ENCODE measurements around the gene DNAJC6.
"Not testable (repeated sequence)": the region's sequence is repeated elsewhere in the genome, so short reads cannot be mapped to it uniquely, and the experiment has no call there.

The DNAJC6 gene

GRCh38 chr1:65278376-65279069 is 30.8 kb upstream of the DNAJC6 start:
- no peaks in the 10 kb centered on the region for H3K9me3 Mint-ChIP-seq
- ATAC-seq: no peak
- no peak overlapping the region for H3K4me3 Mint-ChIP-seq
- peaks cover 55% of the 10 kb centered on the region for H3K27me3 Mint-ChIP-seq
- H3K4me1 Mint-ChIP-seq: no peaks in the 10 kb centered on the region
- H3K27ac Mint-ChIP-seq: no peak overlapping the region
- no peaks in the 10 kb centered on the region for H3K36me3 Mint-ChIP-seq

- Mint-ChIP-seq H3K27me3 (peaks cover 62% of the 10 kb centered on the region), H3K27ac (no peak overlapping the region), H3K4me1 (no peaks in the 10 kb centered on the region), H3K36me3 (no peaks in the 10 kb centered on the region), H3K9me3 (no peaks in the 10 kb centered on the region), H3K4me3 (no peak overlapping the region)
- no peak for ATAC-seq
These were observed 30.1 kb upstream of the DNAJC6 start for GRCh38 chr1:65279070-65279779.

- Mint-ChIP-seq H3K4me1 (no peaks in the 10 kb centered on the region), H3K27ac (no peak overlapping the region), H3K36me3 (no peaks in the 10 kb centered on the region), H3K9me3 (no peaks in the 10 kb centered on the region), H3K4me3 (no peak overlapping the region), H3K27me3 (peaks cover 47% of the 10 kb centered on the region)
- no peak for ATAC-seq
These were observed 27.5 kb upstream of the DNAJC6 start for GRCh38 chr1:65281846-65282245.

DNA sequence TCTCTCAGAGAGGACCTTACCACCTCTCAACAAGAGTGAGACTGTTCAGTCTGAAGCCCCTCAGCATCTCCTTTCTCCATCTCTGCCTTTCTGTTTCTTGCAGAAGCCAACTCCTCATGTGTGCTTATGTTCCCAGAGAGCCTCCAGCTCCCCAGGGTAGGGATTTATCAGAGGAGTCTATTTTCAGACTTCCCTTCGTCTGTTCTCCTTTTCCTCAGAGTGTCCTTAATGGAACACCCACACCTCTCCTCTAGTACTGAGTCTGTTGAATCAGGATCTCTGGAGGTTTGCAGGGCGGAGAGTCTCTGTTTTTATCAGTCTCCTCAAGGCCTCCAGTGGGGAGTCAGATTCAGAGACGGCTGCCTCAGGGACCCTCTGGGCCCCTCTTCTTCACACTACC is 25.1 kb upstream of the DNAJC6 start:
- Mint-ChIP-seq H3K4me3 (no peak overlapping the region), H3K27ac (no peak overlapping the region), H3K36me3 (no peaks in the 10 kb centered on the region), H3K9me3 (no peaks in the 10 kb centered on the region), H3K27me3 (peaks cover 24% of the 10 kb centered on the region), H3K4me1 (no peaks in the 10 kb centered on the region)
- no peak for ATAC-seq

- H3K4me1 Mint-ChIP-seq: no peaks in the 10 kb centered on the region
- H3K27ac Mint-ChIP-seq: no peak overlapping the region
- ATAC-seq: no peak
- H3K9me3 Mint-ChIP-seq: no peaks in the 10 kb centered on the region
- H3K27me3 Mint-ChIP-seq: peaks cover 2% of the 10 kb centered on the region
- H3K4me3 Mint-ChIP-seq: no peak overlapping the region
- H3K36me3 Mint-ChIP-seq: no peaks in the 10 kb centered on the region
These were observed 19.9 kb upstream of the DNAJC6 start for GRCh38 chr1:65289449-65289848.

DNA sequence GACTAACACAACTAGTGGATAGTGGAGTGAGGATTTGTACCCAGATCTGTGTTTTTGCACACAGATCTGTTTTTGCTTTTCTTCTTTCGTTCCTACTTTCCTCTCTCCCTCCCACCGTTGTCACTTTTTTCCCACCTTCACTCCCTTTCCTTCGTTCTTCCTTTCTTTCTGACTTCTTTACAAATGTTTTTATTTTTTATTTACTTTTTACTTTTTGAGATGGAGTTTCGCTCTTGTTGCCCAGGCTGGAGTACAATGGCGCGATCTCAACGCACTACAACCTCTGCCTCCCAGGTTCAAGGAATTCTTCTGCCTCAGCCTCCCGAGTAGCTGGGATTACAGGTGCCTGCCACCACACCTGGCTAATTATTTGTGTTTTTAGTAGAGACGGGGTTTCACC is 17.5 kb upstream of the DNAJC6 start:
- H3K4me1 Mint-ChIP-seq, ATAC-seq, H3K4me3 Mint-ChIP-seq, H3K27ac Mint-ChIP-seq, H3K9me3 Mint-ChIP-seq, H3K27me3 Mint-ChIP-seq, H3K36me3 Mint-ChIP-seq: not testable (repeated sequence)

DNA sequence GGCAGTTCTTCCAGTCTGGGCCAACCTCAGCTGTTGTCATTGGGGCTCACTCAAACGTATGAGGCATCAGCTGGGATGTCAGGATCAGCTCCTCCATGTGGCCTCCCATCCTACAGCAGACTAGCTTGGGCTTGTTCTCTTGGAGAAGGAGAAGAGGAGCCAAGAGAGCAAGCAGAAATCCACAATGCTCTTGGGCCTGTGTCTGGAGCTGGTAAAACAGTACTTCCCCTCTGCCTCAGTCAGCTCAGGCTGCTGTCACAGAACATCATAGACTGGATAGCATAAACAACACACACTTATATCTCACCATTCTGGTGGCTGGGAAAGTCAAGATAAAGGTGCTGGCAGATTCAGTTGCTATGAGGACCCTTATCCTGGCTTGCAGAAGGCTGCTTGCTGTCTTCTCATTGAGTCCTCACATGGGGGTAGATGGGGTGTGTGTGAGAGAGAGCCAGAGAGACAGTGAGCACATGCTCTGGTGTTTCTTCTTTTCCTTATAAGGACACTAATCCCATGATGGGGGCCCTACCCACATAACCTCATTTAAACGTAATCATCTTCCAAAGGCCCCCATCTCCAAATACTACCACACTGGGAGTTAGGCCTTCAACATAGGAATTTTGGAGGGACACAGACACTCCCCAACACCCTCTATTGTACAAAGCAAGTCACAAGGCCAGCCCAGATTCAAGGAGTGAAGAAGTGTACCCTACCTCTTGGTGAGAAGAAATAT is 16.3 kb upstream of the DNAJC6 start:
- H3K36me3 Mint-ChIP-seq: no peaks in the 10 kb centered on the region
- H3K27ac Mint-ChIP-seq: no peak overlapping the region
- no peak for ATAC-seq
- H3K9me3 Mint-ChIP-seq: peaks cover 3% of the 10 kb centered on the region
- H3K4me3 Mint-ChIP-seq: no peak overlapping the region
- no peaks in the 10 kb centered on the region for H3K4me1 Mint-ChIP-seq
- no peaks in the 10 kb centered on the region for H3K27me3 Mint-ChIP-seq

- Mint-ChIP-seq H3K36me3 (no peaks in the 10 kb centered on the region), H3K4me1 (no peaks in the 10 kb centered on the region), H3K4me3 (no peak overlapping the region), H3K27me3 (no peaks in the 10 kb centered on the region), H3K9me3 (peaks cover 3% of the 10 kb centered on the region), H3K27ac (no peak overlapping the region)
- ATAC-seq: no peak
These were observed 11.6 kb upstream of the DNAJC6 start for GRCh38 chr1:65297706-65298105.

DNA sequence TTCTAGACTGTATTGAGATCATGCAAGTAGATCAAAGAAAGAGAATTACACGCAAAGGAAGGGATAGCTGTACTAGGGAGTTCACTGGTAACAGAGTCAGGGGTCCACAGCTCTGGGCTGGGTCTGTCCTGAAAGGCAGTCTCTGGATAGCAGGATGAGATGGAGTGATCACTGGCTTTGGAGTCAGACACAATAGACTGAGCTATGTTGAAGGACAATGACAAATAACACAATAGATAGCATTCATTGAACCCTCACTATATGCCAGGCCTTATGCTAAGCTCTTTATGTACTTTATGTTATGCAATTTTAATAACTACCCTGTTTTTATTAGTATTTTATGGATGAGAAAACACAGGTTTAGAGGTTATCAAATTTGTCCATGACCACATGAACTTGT is 10.0 kb upstream of the DNAJC6 start:
- Mint-ChIP-seq H3K27me3 (no peaks in the 10 kb centered on the region), H3K9me3 (peaks cover 3% of the 10 kb centered on the region), H3K4me3 (no peak overlapping the region), H3K4me1 (no peaks in the 10 kb centered on the region), H3K36me3 (no peaks in the 10 kb centered on the region), H3K27ac (no peak overlapping the region)
- ATAC-seq: no peak

DNA sequence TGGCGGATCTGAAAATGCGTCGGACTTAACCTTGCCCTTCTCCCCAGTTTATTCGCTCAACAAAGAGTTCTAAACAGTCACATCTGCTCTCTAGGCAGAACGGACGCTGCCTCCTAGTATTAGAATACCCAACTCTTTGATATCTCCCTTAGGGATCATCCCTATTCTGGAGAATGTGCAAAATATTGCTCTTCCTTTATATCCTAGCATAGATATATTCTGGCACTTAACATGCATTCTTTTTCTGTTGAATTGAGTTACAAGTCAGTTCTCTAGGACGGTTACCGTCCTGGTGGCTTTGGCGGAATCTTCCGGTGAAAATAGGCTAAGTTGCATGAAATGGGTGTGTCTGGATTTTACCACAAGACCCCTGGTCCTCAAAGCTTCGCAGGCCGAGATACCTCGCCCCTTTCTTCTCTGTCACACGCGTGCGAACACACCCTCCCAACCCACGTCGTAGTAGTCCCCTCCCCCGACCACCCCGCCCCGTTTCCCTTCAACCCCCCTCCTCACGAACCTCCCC is 501 bp upstream of the DNAJC6 start:
- Mint-ChIP-seq H3K27me3 (peaks cover 37% of the 10 kb centered on the region), H3K4me3 (no peak overlapping the region), H3K27ac (no peak overlapping the region), H3K9me3 (no peaks in the 10 kb centered on the region), H3K4me1 (peaks cover 6% of the 10 kb centered on the region), H3K36me3 (no peaks in the 10 kb centered on the region)
- ATAC-seq: no peak

GRCh38 chr1:65310078-65310587 is 790 bp downstream of the DNAJC6 start:
- H3K27ac Mint-ChIP-seq: no peak overlapping the region
- H3K27me3 Mint-ChIP-seq: peaks cover 37% of the 10 kb centered on the region
- H3K36me3 Mint-ChIP-seq: no peaks in the 10 kb centered on the region
- H3K9me3 Mint-ChIP-seq: no peaks in the 10 kb centered on the region
- peak; percentile 8 for ATAC-seq
- no peak overlapping the region for H3K4me3 Mint-ChIP-seq
- peaks cover 6% of the 10 kb centered on the region for H3K4me1 Mint-ChIP-seq

DNA sequence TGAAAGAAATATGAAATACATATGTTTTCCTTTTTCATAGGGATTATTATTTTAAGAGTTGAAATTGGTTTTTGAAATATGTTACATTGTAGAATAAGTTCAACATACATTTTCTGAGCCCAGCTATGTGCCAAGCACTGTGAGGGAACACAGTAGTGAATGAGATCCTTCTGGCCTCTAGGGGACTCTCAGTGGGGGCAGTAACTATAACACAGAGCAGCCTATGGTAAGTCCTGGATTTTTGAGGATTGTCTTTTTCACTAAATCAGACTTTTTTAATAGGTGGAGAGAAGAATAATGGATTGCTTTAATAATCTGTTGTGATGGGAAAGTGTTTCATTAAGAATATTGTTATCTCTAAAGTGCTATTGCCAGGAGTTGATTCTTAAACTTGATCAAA is 2.4 kb downstream of the DNAJC6 start:
- Mint-ChIP-seq H3K27me3 (peaks cover 44% of the 10 kb centered on the region), H3K9me3 (no peaks in the 10 kb centered on the region), H3K27ac (no peak overlapping the region), H3K4me1 (peaks cover 6% of the 10 kb centered on the region), H3K4me3 (no peak overlapping the region), H3K36me3 (no peaks in the 10 kb centered on the region)
- no peak for ATAC-seq

DNA sequence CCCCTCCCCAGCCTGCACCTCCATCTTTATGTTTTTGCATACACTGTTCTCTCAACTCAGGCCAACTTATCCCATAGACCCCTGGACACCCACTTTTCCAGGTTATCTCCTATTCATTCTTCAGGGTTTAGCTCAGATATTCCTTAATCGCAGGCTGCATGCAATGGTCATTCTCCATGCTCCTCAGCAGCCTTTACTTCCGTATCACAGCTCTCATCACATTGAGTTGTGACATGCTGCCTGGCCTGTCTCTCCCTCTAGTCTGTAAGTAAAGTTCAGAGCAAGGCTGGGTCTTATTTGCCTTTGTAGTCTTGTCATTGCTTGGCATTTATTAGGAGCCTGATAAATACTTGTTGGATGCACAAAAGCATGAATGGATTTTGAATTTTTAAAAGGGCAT is 6.9 kb downstream of the DNAJC6 start:
- peaks cover 6% of the 10 kb centered on the region for H3K36me3 Mint-ChIP-seq
- no peak overlapping the region for H3K27ac Mint-ChIP-seq
- no peak for ATAC-seq
- H3K4me1 Mint-ChIP-seq: no peaks in the 10 kb centered on the region
- H3K9me3 Mint-ChIP-seq: peaks cover 4% of the 10 kb centered on the region
- no peak overlapping the region for H3K4me3 Mint-ChIP-seq
- peaks cover 13% of the 10 kb centered on the region for H3K27me3 Mint-ChIP-seq

DNA sequence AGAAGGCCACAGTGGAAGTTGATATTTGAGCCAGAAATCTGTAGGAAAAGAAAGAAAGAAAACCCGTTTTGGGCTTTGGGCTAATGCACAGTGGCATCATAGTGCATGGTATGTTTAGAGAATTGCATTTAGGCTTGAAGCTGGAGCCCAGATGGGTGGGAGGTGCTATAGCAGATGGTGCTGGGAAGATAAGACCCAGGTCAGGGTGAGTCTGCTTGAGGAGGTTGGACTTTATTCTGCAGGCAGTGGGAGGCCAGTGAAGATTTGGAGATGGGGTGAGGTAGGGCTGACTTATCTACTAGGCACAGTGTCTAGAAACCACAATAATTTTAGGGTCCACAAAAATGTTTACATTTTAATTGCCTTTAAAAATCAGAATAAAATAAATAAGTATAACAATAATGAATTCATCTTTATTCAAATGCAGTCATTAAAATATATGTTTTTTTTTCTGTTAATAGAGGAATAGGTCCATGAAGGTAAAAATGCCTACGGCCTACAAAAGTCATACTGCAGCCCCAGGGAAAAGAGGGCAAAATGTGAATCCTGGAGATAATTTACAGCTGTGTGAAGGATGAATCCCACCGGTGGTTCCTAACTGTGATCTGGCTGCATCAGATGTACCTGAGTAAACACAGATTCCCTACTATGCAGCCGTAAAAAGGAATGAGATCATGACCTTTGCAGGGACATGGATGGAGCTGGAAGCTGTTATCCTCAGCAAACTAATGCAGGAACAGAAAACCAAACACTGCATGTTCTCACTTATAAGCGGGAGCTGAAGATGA is 8.7 kb downstream of the DNAJC6 start:
- peaks cover 7% of the 10 kb centered on the region for H3K27me3 Mint-ChIP-seq
- no peak for ATAC-seq

DNA sequence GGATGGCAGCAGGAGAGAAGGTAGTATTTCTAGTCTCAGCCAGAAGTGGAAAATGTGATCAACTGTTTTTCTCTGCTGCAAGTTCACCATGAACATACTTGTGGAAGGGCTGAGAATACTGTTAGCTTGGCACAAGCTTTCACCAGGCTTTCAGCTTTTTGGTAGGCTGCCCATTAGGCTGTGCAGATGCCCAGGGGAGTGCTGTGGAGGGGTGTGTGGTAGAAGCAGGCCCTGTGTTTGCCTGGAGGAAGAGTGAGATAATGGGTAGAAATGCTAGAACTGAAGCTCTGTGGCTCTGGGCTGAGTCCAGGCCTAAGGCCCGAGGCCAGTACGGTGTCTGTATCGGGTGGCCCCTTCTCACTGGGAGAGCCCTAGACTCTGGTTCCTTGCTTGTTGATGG is 9.8 kb downstream of the DNAJC6 start:
- Mint-ChIP-seq H3K9me3 (peaks cover 9% of the 10 kb centered on the region), H3K27ac (no peak overlapping the region), H3K4me1 (no peaks in the 10 kb centered on the region), H3K27me3 (peaks cover 7% of the 10 kb centered on the region), H3K4me3 (no peak overlapping the region), H3K36me3 (peaks cover 6% of the 10 kb centered on the region)
- ATAC-seq: no peak

More for the DNA sequence above, 8.7 kb downstream of the DNAJC6 start:
- Mint-ChIP-seq H3K4me1 (no peaks in the 10 kb centered on the region), H3K27ac (no peak overlapping the region), H3K9me3 (peaks cover 5% of the 10 kb centered on the region), H3K4me3 (no peak overlapping the region), H3K36me3 (peaks cover 6% of the 10 kb centered on the region)
